B cell (primary cell): Measurements from ENCODE around the gene GNG7. TPM values are rescaled to one million over a fixed set of nuclear protein-coding genes. Genes with fewer than 3 reads are reported as not detected.

Experiments
- ATAC-seq: fragments of 200-7000 bp; cut with Tn5 transposase; one replicate; pipeline ENCODE4 v1.10.0; 2021; ENCODE audit warnings: low read depth, mild to moderate bottlenecking, moderate number of reproducible peaks, moderate library complexity
- CTCF ChIA-PET: fragments of 350-600 bp; sonication (Branson Sonifier 250); formaldehyde crosslinking; loops from one replicate; lab custom pipeline; 2021; ENCODE audit warnings: antibody characterized with exemption, inconsistent platforms; lab: Charles Lee
- POLR2A ChIA-PET: fragments of 350-600 bp; sonication (Branson Sonifier 250); formaldehyde crosslinking; loops from one replicate; lab custom pipeline; 2021; ENCODE audit warnings: antibody characterized with exemption; lab: Charles Lee
- DNase-seq: peaks from one replicate; pipeline ENCODE4 v3.0.0; 2013
- H2AFZ ChIP-seq: 2 replicates; pipeline ENCODE4 v1.6.1; 2012; ENCODE audit warnings: mild to moderate bottlenecking, low read depth, low read length; ENCODE audit not compliant: insufficient read depth, poor library complexity, severe bottlenecking
- H3K27ac ChIP-seq, 2 donors: 1 replicate in 1 of 2; 2 replicates in 1 of 2; pipeline ENCODE4 v1.5.1; 2012 to 2013; ENCODE audit warnings: low read length in 2 of 2, mild to moderate bottlenecking in 2 of 2, moderate library complexity in 1 of 2
- H3K27me3 ChIP-seq, 4 experiments: fragments of 200-600 bp in 1 of 4; sonication (generic) in 1 of 4; replicated peaks in 1 of 4; 1 replicate in 2 of 4; 2 replicates in 2 of 4; pipeline versions ENCODE4 v1.6.1 to v1.7.0; 2013 to 2016; ENCODE audit warnings: low read length in 3 of 4, mild to moderate bottlenecking in 2 of 4, mixed read lengths in 1 of 4, moderate library complexity in 1 of 4; ENCODE audit not compliant: insufficient read depth in 4 of 4, control insufficient read depth in 3 of 4; ENCODE audit errors: control extremely low read depth in 1 of 4
- H3K36me3 ChIP-seq, 2 experiments: replicated peaks in 1 of 2; 1 replicate in 1 of 2; 2 replicates in 1 of 2; pipeline versions ENCODE4 v1.6.1 to v1.7.1; 2013; ENCODE audit warnings: low read length in 1 of 2; ENCODE audit not compliant: insufficient read depth in 2 of 2, control insufficient read depth in 1 of 2; ENCODE audit errors: control extremely low read depth in 1 of 2, extremely low read depth in 1 of 2
- H3K4me1 ChIP-seq, 2 donors: fragments of 200-600 bp in 1 of 2; sonication (generic) in 1 of 2; 1 replicate in 1 of 2; 2 replicates in 1 of 2; pipeline versions ENCODE4 v1.5.1 to v1.6.1; 2013 to 2017; ENCODE audit warnings: low read length in 2 of 2; ENCODE audit not compliant: control insufficient read depth in 2 of 2, insufficient read depth in 2 of 2
- H3K4me2 ChIP-seq: replicated peaks from 2 replicates; pipeline ENCODE3; 2012; ENCODE audit warnings: mild to moderate bottlenecking, low read depth, low read length; ENCODE audit not compliant: poor library complexity, severe bottlenecking
- H3K4me3 ChIP-seq, 5 experiments: fragments of 200-600 bp in 1 of 5; sonication (generic) in 1 of 5; 1 replicate in 3 of 5; 2 replicates in 2 of 5; pipeline versions ENCODE4 v1.5.1 to v1.7.0; 2011 to 2016; ENCODE audit warnings: low read length in 4 of 5, mild to moderate bottlenecking in 4 of 5, low read depth in 2 of 5, control low read depth in 1 of 5, moderate library complexity in 1 of 5; ENCODE audit not compliant: insufficient read depth in 1 of 5; ENCODE audit errors: control extremely low read depth in 1 of 5, extremely low read depth in 1 of 5
- H3K79me2 ChIP-seq: fragments of 200-600 bp; sonication (generic); one replicate; pipeline ENCODE4 v1.6.0; 2016; ENCODE audit warnings: low read length; ENCODE audit not compliant: control insufficient read depth, insufficient read depth
- H3K9ac ChIP-seq: fragments of 200-600 bp; sonication (generic); 2 replicates; pipeline ENCODE4 v1.6.1; 2017; ENCODE audit warnings: mild to moderate bottlenecking, low read length, moderate library complexity
- H3K9me3 ChIP-seq, 3 donors: one replicate each; pipeline versions ENCODE4 v1.6.1 to v1.7.1; 2013; ENCODE audit warnings: low read length in 2 of 3; ENCODE audit not compliant: control insufficient read depth in 2 of 3, insufficient read depth in 1 of 3; ENCODE audit errors: control extremely low read depth in 1 of 3
- H4K20me1 ChIP-seq: 2 replicates; pipeline ENCODE4 v1.6.0; 2012; ENCODE audit warnings: mild to moderate bottlenecking, low read length; ENCODE audit not compliant: insufficient read depth, control insufficient read depth, poor library complexity, severe bottlenecking
- H3K27ac Mint-ChIP-seq: one replicate; pipeline ENCODE4 v1.8.0; 2021; ENCODE audit warnings: mixed read lengths
- H3K27me3 Mint-ChIP-seq: one replicate; pipeline ENCODE4 v1.8.0; 2021; ENCODE audit warnings: mixed read lengths
- H3K4me1 Mint-ChIP-seq: one replicate; pipeline ENCODE4 v1.8.0; 2021; ENCODE audit warnings: mixed read lengths
- H3K4me3 Mint-ChIP-seq: one replicate; pipeline ENCODE4 v1.8.0; 2021; ENCODE audit warnings: mixed read lengths
- H3K9me3 Mint-ChIP-seq: one replicate; pipeline ENCODE4 v1.8.0; 2022; ENCODE audit warnings: mixed read lengths; ENCODE audit not compliant: insufficient read depth
- CTCF ChIP-seq: fragments of 200-600 bp; IDR thresholded peaks from one replicate; pipeline ENCODE4 v1.8.0; 2022; ENCODE audit warnings: antibody characterized with exemption, mild to moderate bottlenecking
- EZH2 ChIP-seq: IDR thresholded peaks from 2 replicates; pipeline ENCODE4 v1.6.1; 2012; ENCODE audit warnings: borderline replicate concordance, low read depth, mild to moderate bottlenecking, moderate library complexity, low read length; ENCODE audit not compliant: insufficient read depth, poor library complexity, severe bottlenecking
- WGBS: methylation state at CpG from one replicate; pipeline ENCODE4 v1.1.5; 2013; ENCODE audit warnings: missing lambda C conversion rate; ENCODE audit not compliant: insufficient coverage; 5-methylcytosine and 5-hydroxymethylcytosine counted together
- intact Hi-C: fragments of 100-400 bp; cut with micrococcal nuclease; formaldehyde crosslinking; loops from one replicate; pipeline ENCODE4 v1.10.0; 2022
- polyA plus RNA-seq: library from polyadenylated mRNA; depleted of rRNA; stranded (reverse); fragments of >200 nt; gene quantifications from 2 replicates; pipeline ENCODE4 v1.2.3, GENCODE V29; 2012
- total RNA-seq, 2 donors: library from RNA; stranded (reverse); fragments of 120-200 nt in 1 of 2; gene quantifications; 1 replicate in 1 of 2; 2 replicates in 1 of 2; pipeline versions ENCODE4 v1.2.3 to v1.2.4, GENCODE V29; 2013 to 2022

The GNG7 gene
- total and polyA plus RNA-seq, 2 donors (not counting 1 experiment from before 2014, with no cell fraction given), result 76.3 to 153 TPM

GRCh38 chr19:2478756-2479555 is 223.5 kb downstream of the GNG7 start:
- Mint-ChIP-seq H3K27me3 (no peaks in the 10 kb centered on the region), H3K27ac (peak overlapping the region; percentile 93), H3K9me3 (peaks cover 6% of the 10 kb centered on the region), H3K4me1 (peaks cover 34% of the 10 kb centered on the region), H3K4me3 (peak overlapping the region; percentile 93)
- no peaks in the 10 kb centered on the region for H3K36me3 ChIP-seq
- ChIA-PET CTCF (interaction anchor here (1.1 to 4.2 kb wide), 11 partner anchors 9 to 169 kb away, joined by 3 to 134 read pairs (median 9); partner anchors contain the start of gene LMNB2), POLR2A (interaction anchor here (0.5 to 4.7 kb wide), 5 partner anchors 17 to 156 kb away, joined by 4 to 46 read pairs (median 6); no protein-coding TSS in a partner anchor)
- intact Hi-C loops, result loop anchor here (10.0 kb wide), 3 partner anchors 204 to 324 kb away; partner anchors contain the start of genes AP3D1 and SLC39A3
- peaks cover 30% of the 10 kb centered on the region for H3K79me2 ChIP-seq
- H2AFZ ChIP-seq, result peak overlapping the region; percentile 47
- ATAC-seq, result peak; percentile 5
- peaks cover 30 to 47% of the 10 kb centered on the region in 2 donors for H3K4me1 ChIP-seq
- H3K4me2 ChIP-seq, result peak overlapping the region; percentile 100
- peaks cover 0 to 27% (median 11%) of the 10 kb centered on the region in 3 donors for H3K9me3 ChIP-seq
- H3K4me3 ChIP-seq, result peak overlapping the region; percentile 39 to 100 (median 100)
- TF ChIP-seq CTCF (no peak), EZH2 (no peak)
- WGBS, result 2% methylated on average over 37 of the region's 39 CpGs
- peak; percentile 87 for DNase-seq
- no peaks in the 10 kb centered on the region for H3K27me3 ChIP-seq
- peaks cover 37% of the 10 kb centered on the region for H4K20me1 ChIP-seq
- peak overlapping the region; percentile 85 for H3K9ac ChIP-seq
- H3K27ac ChIP-seq, result peak overlapping the region; percentile 71 to 91
